ENCODE data around the gene CDK10.
"Not testable (repeated sequence)": the region's sequence is repeated elsewhere in the genome, so short reads cannot be mapped to it uniquely, and the experiment has no call there.

CDK10 gene

GRCh38 chr16:89697161-89697615 lies 10.7 kb downstream of the CDK10 start:
- DNase-seq, result no peak

- DNase-seq, result no peak
Measured at GRCh38 chr16:89697616-89698331, 11.3 kb downstream of the CDK10 start.

GRCh38 chr16:89698717-89699116 lies 12.2 kb downstream of the CDK10 start:
- DNase-seq, result not testable (repeated sequence)

- DNase-seq, result not testable (repeated sequence)
Measured at GRCh38 chr16:89699629-89700099, 13.2 kb downstream of the CDK10 start.

- peak; percentile 99 for DNase-seq
Measured at GRCh38 chr16:89700100-89700648, 13.7 kb downstream of the CDK10 start.

GRCh38 chr16:89700649-89701424 lies 14.3 kb downstream of the CDK10 start:
- peak; percentile 60 for DNase-seq

- DNase-seq, result peak; percentile 97
Measured at GRCh38 chr16:89701425-89702406, 15.2 kb downstream of the CDK10 start, which contains the start of gene SPATA2L. Gene SPATA2L, minus strand, starts transcription at chr16:89701705. Its CDS starts 473 bp downstream, at chr16:89701232.

- DNase-seq, result no peak
Measured at GRCh38 chr16:89704281-89704680, 17.8 kb downstream of the CDK10 start.

- DNase-seq, result no peak
Measured at GRCh38 chr16:89705006-89705405, 18.5 kb downstream of the CDK10 start.

- DNase-seq, result no peak
Measured at GRCh38 chr16:89706518-89707260, 20.2 kb downstream of the CDK10 start.

GRCh38 chr16:89707695-89708094 lies 21.2 kb downstream of the CDK10 start:
- no peak for DNase-seq

GRCh38 chr16:89708481-89708931 lies 22.0 kb downstream of the CDK10 start:
- no peak for DNase-seq

- DNase-seq, result no peak
Measured at GRCh38 chr16:89709166-89709565, 22.7 kb downstream of the CDK10 start.

- DNase-seq, result no peak
Measured at GRCh38 chr16:89709716-89710432, 23.4 kb downstream of the CDK10 start.

GRCh38 chr16:89710709-89711564 lies 24.4 kb downstream of the CDK10 start:
- DNase-seq, result no peak

- peak; percentile 87 for DNase-seq
Measured at GRCh38 chr16:89711601-89712273, 25.2 kb downstream of the CDK10 start.

- peak; percentile 59 for DNase-seq
Measured at GRCh38 chr16:89712274-89712781, 25.8 kb downstream of the CDK10 start.

GRCh38 chr16:89716493-89716892 lies 30.0 kb downstream of the CDK10 start:
- no peak for DNase-seq
